ENCODE results near the gene PRAC2. TPM values are rescaled to one million over a fixed set of nuclear protein-coding genes. Genes with fewer than 3 reads are reported as not detected.
"Not testable (repeated sequence)": the region's sequence is repeated elsewhere in the genome, so short reads cannot be mapped to it uniquely, and the experiment has no call there.

PRAC2 gene
- total RNA-seq, 1 donor from 2014 or later: not detected

- Mint-ChIP-seq H3K9me3 (ENCODE audit: unreplicated experiment) (peaks cover 2% of the 10 kb centered on the region), H3K36me3 (ENCODE audit: unreplicated experiment) (no peaks in the 10 kb centered on the region), H3K4me3 (ENCODE audit: unreplicated experiment) (no peak overlapping the region), H3K27ac (ENCODE audit: unreplicated experiment) (peak overlapping the region; percentile 76), H3K4me1 (ENCODE audit: low read depth, unreplicated experiment) (peaks cover 10% of the 10 kb centered on the region), H3K27me3 (ENCODE audit: unreplicated experiment) (peaks cover 3% of the 10 kb centered on the region)
- TF ChIP-seq, protein P1, sequence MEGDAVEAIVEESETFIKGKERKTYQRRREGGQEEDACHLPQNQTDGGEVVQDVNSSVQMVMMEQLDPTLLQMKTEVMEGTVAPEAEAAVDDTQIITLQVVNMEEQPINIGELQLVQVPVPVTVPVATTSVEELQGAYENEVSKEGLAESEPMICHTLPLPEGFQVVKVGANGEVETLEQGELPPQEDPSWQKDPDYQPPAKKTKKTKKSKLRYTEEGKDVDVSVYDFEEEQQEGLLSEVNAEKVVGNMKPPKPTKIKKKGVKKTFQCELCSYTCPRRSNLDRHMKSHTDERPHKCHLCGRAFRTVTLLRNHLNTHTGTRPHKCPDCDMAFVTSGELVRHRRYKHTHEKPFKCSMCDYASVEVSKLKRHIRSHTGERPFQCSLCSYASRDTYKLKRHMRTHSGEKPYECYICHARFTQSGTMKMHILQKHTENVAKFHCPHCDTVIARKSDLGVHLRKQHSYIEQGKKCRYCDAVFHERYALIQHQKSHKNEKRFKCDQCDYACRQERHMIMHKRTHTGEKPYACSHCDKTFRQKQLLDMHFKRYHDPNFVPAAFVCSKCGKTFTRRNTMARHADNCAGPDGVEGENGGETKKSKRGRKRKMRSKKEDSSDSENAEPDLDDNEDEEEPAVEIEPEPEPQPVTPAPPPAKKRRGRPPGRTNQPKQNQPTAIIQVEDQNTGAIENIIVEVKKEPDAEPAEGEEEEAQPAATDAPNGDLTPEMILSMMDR (IDR thresholded peaks at IDR 0.05; ENCODE audit: partially characterized antibody, unreplicated experiment): no peak
- DNase-seq: no peak
Measured at GRCh38 chr17:48704361-48705248, 18.4 kb upstream of the PRAC2 start.

DNA sequence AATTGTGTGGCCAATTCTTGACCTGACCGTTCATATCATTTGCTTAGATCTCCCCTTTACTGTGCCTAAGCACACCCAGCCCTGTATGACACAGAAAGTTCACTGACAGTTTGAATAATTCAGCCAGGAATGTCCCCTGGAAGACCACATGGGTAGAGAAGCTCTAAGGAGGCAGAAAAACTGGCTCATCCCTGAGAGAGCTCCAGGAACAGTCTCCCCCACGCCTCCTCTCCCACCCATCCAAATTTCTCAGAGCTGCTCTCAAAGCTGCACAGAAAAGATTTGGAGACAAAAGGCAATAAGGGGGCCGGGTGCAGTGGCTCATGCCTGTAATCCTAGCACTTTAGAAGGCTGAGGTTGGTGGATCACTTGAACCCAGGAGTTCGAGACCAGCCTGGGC is 11.9 kb upstream of the PRAC2 start:
- Mint-ChIP-seq H3K9me3 (ENCODE audit: unreplicated experiment) (peaks cover 2% of the 10 kb centered on the region), H3K27ac (ENCODE audit: unreplicated experiment) (no peak overlapping the region), H3K36me3 (ENCODE audit: unreplicated experiment) (no peaks in the 10 kb centered on the region), H3K4me1 (ENCODE audit: low read depth, unreplicated experiment) (no peaks in the 10 kb centered on the region), H3K27me3 (ENCODE audit: unreplicated experiment) (peaks cover 2% of the 10 kb centered on the region), H3K4me3 (ENCODE audit: unreplicated experiment) (no peak overlapping the region)
- TF ChIP-seq, protein P1 (IDR thresholded peaks at IDR 0.05; ENCODE audit: partially characterized antibody, unreplicated experiment): no peak
- DNase-seq: no peak

DNA sequence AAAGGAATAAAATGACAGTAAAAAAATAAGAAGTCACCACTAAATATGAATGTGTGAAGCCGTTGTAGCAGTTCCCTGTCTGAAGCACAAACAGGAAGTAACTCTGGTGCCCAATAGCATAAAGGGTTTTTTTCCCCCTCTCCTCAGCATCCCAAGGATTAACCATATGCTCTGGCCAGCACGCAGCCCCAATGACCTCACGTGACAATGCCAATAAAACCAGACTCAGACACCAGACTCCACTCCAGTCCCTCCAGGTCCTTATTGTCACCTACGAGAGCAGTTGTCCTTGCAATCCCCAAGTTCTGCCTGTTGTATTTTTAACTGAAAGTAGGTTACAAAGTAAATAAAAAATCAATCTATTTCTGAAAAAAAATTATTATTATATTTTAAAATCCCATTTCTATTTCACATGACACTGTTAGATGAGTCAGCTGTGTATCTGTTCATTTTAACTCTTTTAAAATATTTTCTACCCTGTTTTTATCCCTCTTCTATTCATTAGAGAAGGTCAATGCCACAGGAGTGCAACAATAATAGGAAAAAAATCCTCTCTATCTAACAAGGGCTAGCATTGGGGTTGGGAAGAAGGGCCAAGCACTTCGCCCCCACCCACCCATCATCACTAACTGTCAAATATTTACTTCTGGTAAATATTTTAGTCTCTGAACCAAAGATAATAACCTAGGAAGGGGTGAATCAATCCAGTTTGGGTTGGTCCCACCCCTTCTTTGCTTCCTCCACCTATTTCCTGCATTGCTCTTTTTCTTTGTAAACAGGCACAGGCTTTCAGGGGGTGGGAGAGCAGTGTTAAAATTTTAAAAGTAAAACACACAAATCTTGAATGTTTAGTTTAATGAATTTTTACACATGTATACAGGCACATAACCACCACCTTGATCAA is 7.2 kb upstream of the PRAC2 start:
- Mint-ChIP-seq H3K27me3 (ENCODE audit: unreplicated experiment) (peaks cover 19% of the 10 kb centered on the region), H3K36me3 (ENCODE audit: unreplicated experiment) (no peaks in the 10 kb centered on the region), H3K9me3 (ENCODE audit: unreplicated experiment) (peaks cover 7% of the 10 kb centered on the region), H3K4me1 (ENCODE audit: low read depth, unreplicated experiment) (no peaks in the 10 kb centered on the region), H3K4me3 (ENCODE audit: unreplicated experiment) (no peak overlapping the region), H3K27ac (ENCODE audit: unreplicated experiment) (no peak overlapping the region)
- TF ChIP-seq, protein P1 (IDR thresholded peaks at IDR 0.05; ENCODE audit: partially characterized antibody, unreplicated experiment): no peak
- DNase-seq: no peak

GRCh38 chr17:48716549-48716948 is 6.4 kb upstream of the PRAC2 start:
- not testable (repeated sequence) for H3K9me3 Mint-ChIP-seq (ENCODE audit: unreplicated experiment); H3K4me1 Mint-ChIP-seq (ENCODE audit: low read depth, unreplicated experiment); DNase-seq; H3K4me3 Mint-ChIP-seq (ENCODE audit: unreplicated experiment); H3K36me3 Mint-ChIP-seq (ENCODE audit: unreplicated experiment); H3K27ac Mint-ChIP-seq (ENCODE audit: unreplicated experiment)
- H3K27me3 Mint-ChIP-seq (ENCODE audit: unreplicated experiment): peaks cover 23% of the 10 kb centered on the region

DNA sequence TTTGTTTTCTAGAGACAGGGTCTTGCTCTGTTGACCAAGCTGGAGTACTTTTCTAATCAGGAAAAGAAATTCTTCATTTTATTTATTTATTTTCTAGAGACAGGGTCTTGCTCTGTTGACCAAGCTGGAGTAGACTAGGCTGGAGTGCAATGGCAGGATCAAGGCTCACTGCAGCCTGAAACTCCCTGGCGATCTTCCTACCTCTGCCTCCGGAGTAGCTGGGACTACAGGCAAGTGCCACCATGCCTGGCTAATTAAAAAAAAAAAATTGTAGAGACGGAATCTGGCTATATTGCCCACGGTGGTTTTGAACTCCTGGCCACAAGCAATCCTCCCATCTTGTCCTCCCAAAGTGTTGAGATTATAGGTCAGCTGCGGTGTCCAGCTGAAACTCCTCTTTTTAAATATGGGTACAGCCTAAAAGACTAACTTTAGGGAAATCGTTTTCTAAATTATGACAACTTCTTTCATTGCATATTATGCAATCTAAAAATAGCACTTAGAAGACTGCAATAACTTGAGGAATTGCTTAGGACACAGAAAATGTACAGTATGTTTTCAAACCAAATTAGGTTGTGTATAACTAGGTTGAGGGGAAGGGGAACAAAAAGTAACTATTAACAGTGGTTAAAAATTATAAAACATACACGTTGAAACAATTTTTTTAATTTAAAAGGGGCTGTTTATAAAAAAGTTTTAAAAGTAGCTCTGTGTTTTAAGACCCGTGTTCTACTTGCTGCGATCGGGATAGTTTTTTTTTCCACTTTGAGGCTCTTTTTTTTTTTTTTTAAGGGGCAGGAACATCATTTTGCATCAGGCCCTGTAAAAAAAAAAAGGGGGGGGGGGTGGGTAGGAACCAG is 5.4 kb upstream of the PRAC2 start:
- Mint-ChIP-seq H3K9me3 (ENCODE audit: unreplicated experiment) (peaks cover 7% of the 10 kb centered on the region), H3K27me3 (ENCODE audit: unreplicated experiment) (peaks cover 27% of the 10 kb centered on the region), H3K4me1 (ENCODE audit: low read depth, unreplicated experiment) (no peaks in the 10 kb centered on the region), H3K27ac (ENCODE audit: unreplicated experiment) (no peak overlapping the region), H3K36me3 (ENCODE audit: unreplicated experiment) (no peaks in the 10 kb centered on the region), H3K4me3 (ENCODE audit: unreplicated experiment) (no peak overlapping the region)
- TF ChIP-seq, protein P1 (IDR thresholded peaks at IDR 0.05; ENCODE audit: partially characterized antibody, unreplicated experiment): no peak
- DNase-seq: no peak
